GM12878 (cell line): ENCODE results near the gene ATXN1. TPM values are rescaled to one million over a fixed set of nuclear protein-coding genes. Genes with fewer than 3 reads are reported as not detected.

Source experiments
- ATAC-seq: fragments of 200-7000 bp; cut with Tn5 transposase; 3 replicates; pipeline ENCODE4 v1.9.1; 2020; ENCODE audit warnings: mild to moderate bottlenecking, moderate library complexity
- BruUV-seq: library from RNA; stranded (reverse); fragments of 400-500 nt; replicated peaks from 2 replicates; lab custom pipeline; 2021; lab: Mats Ljungman, UMichigan
- CTCF ChIA-PET: fragments of 300-600 bp; sonication (Branson Sonifier 250); formaldehyde crosslinking; extraction: SDS; loops from one replicate; lab custom pipeline; 2021; ENCODE audit warnings: inconsistent platforms; lab: Yijun Ruan, JAX
- POLR2A ChIA-PET: fragments of 350-600 bp; formaldehyde crosslinking; extraction: SDS; loops from one replicate; lab custom pipeline; 2021; ENCODE audit warnings: inconsistent platforms; lab: Charles Lee
- RAD21 ChIA-PET: fragments of 300-600 bp; sonication (Branson Sonifier 250); formaldehyde crosslinking; loops from one replicate; lab custom pipeline; 2023; ENCODE audit warnings: antibody characterized with exemption; ENCODE audit not compliant: unreplicated experiment; lab: Charles Lee
- SMC1A ChIA-PET: fragments of 300-600 bp; sonication (Branson Sonifier 250); formaldehyde crosslinking; loops from one replicate; lab custom pipeline; 2023; ENCODE audit not compliant: unreplicated experiment, uncharacterized antibody; lab: Charles Lee
- DNase-seq: peaks from one replicate; pipeline ENCODE4 v3.0.0-alpha.2; 2011; ENCODE audit warnings: low read depth, low spot score
- FAIRE-seq: peaks from 3 replicates; lab custom pipeline; 2011; peaks lifted over from hg19 to GRCh38; lab: Jason Lieb, UNC
- H2AFZ ChIP-seq: 2 replicates; pipeline ENCODE4 v1.6.0; 2011; ENCODE audit warnings: low read depth, low read length, control low read depth; ENCODE audit not compliant: control insufficient read depth
- H3K27ac ChIP-seq: 2 replicates; pipeline ENCODE4 v1.5.1; 2011; ENCODE audit warnings: control low read depth; ENCODE audit not compliant: control insufficient read depth, insufficient read depth
- H3K27me3 ChIP-seq, 2 experiments: replicated peaks in 1 of 2; 2 replicates each; pipeline versions ENCODE4 v1.6.0 to v1.6.1; 2011; ENCODE audit warnings: low read length in 1 of 2; ENCODE audit not compliant: control insufficient read depth in 2 of 2, insufficient read depth in 2 of 2
- H3K36me3 ChIP-seq, 2 experiments: 2 replicates each; pipeline ENCODE4 v1.5.1; 2011; ENCODE audit warnings: low read length in 1 of 2; ENCODE audit not compliant: control insufficient read depth in 2 of 2, insufficient read depth in 2 of 2
- H3K4me1 ChIP-seq: 2 replicates; pipeline ENCODE4 v1.6.1; 2011; ENCODE audit warnings: mild to moderate bottlenecking, low read length, moderate library complexity, mixed read lengths; ENCODE audit not compliant: control insufficient read depth, insufficient read depth
- H3K4me2 ChIP-seq: 2 replicates; pipeline ENCODE4 v1.6.0; 2011; ENCODE audit warnings: control low read depth; ENCODE audit not compliant: control insufficient read depth, insufficient read depth
- H3K4me3 ChIP-seq: fragments of 200-600 bp; sonication (generic); 2 replicates; pipeline ENCODE4 v1.5.1; 2016
- H3K79me2 ChIP-seq: 2 replicates; pipeline ENCODE4 v1.6.0; 2011; ENCODE audit warnings: low read length; ENCODE audit not compliant: control insufficient read depth, insufficient read depth
- H3K9ac ChIP-seq: 2 replicates; pipeline ENCODE4 v1.8.0; 2011; ENCODE audit warnings: low read length, control low read depth, mixed read lengths; ENCODE audit not compliant: control insufficient read depth, insufficient read depth
- H3K9me3 ChIP-seq: replicated peaks from 3 replicates; pipeline ENCODE4 v1.5.1; 2011; ENCODE audit warnings: mild to moderate bottlenecking, low read length; ENCODE audit not compliant: control insufficient read depth, insufficient read depth
- H4K20me1 ChIP-seq: 2 replicates; pipeline ENCODE4 v1.6.0; 2011; ENCODE audit not compliant: control insufficient read depth, insufficient read depth
- CBX5 ChIP-seq: sonication (generic); IDR thresholded peaks from 2 replicates; pipeline ENCODE4 v1.6.1; 2016; ENCODE audit warnings: low read depth, moderate library complexity, mild to moderate bottlenecking, inconsistent platforms
- CHD1 ChIP-seq: IDR thresholded peaks from 2 replicates; pipeline ENCODE4 v1.6.1; 2012; ENCODE audit warnings: low read depth, low read length, improper control_type of control experiment
- ETV6 ChIP-seq, 2 experiments: fragments of 450-650 bp in 1 of 2; IDR thresholded peaks in 1 of 2; conservative IDR thresholded peaks in 1 of 2; 2 replicates each; pipeline ENCODE4 v1.6.1; 2014; ENCODE audit warnings: antibody characterized with exemption in 1 of 2, borderline replicate concordance in 1 of 2, low read depth in 1 of 2, mild to moderate bottlenecking in 1 of 2, moderate library complexity in 1 of 2
- FOXM1 ChIP-seq: IDR thresholded peaks from 2 replicates; pipeline ENCODE4 v1.6.1; 2012; ENCODE audit warnings: low read depth, mild to moderate bottlenecking, inconsistent platforms, low read length, moderate library complexity
- LARP7 ChIP-seq: fragments of 450-650 bp; IDR thresholded peaks from 2 replicates; pipeline ENCODE4 v1.6.1; 2017; ENCODE audit warnings: mild to moderate bottlenecking
- MEF2A ChIP-seq: IDR thresholded peaks from 2 replicates; pipeline ENCODE4 v1.6.1; 2011; ENCODE audit warnings: low read depth, mild to moderate bottlenecking, low read length, moderate library complexity; ENCODE audit not compliant: insufficient read depth
- MEF2B ChIP-seq: fragments of 450-650 bp; IDR thresholded peaks from 2 replicates; pipeline ENCODE4 v1.6.1; 2018; ENCODE audit warnings: mild to moderate bottlenecking, moderate library complexity; ENCODE audit not compliant: partially characterized antibody, poor library complexity, severe bottlenecking
- MLLT1 ChIP-seq: fragments of 450-650 bp; IDR thresholded peaks from 2 replicates; pipeline ENCODE4 v1.6.1; 2016; ENCODE audit warnings: mild to moderate bottlenecking
- MTA3 ChIP-seq: IDR thresholded peaks from 2 replicates; pipeline ENCODE4 v1.6.1; 2012; ENCODE audit warnings: low read length, inconsistent platforms, borderline replicate concordance
- PBX3 ChIP-seq: IDR thresholded peaks from 2 replicates; pipeline ENCODE4 v1.6.1; 2011; ENCODE audit warnings: mild to moderate bottlenecking, low read depth, low read length, moderate library complexity; ENCODE audit not compliant: insufficient replicate concordance
- RAD21 ChIP-seq: IDR thresholded peaks from 2 replicates; pipeline ENCODE4 v1.6.1; 2011; ENCODE audit warnings: mild to moderate bottlenecking, low read depth, low read length, moderate library complexity; ENCODE audit not compliant: insufficient read depth
- SRF ChIP-seq, 2 experiments: IDR thresholded peaks; 2 replicates each; pipeline ENCODE4 v1.6.1; 2011; ENCODE audit warnings: low read depth in 2 of 2, low read length in 2 of 2, mild to moderate bottlenecking in 1 of 2, moderate library complexity in 1 of 2
- WRNIP1 ChIP-seq: IDR thresholded peaks from 2 replicates; pipeline ENCODE4 v1.6.1; 2011; ENCODE audit warnings: low read depth, low read length, improper control_type of control experiment, borderline replicate concordance
- ZNF217 ChIP-seq: fragments of 450-650 bp; IDR thresholded peaks from 2 replicates; pipeline ENCODE4 v1.6.1; 2017; ENCODE audit warnings: antibody characterized with exemption, mild to moderate bottlenecking
- ZNF384 ChIP-seq: IDR thresholded peaks from 2 replicates; pipeline ENCODE4 v1.6.1; 2012; ENCODE audit warnings: low read depth, mild to moderate bottlenecking, low read length, improper control_type of control experiment, borderline replicate concordance
- in situ Hi-C: fragments of 300-500 bp; cut with MboI; formaldehyde crosslinking; loops from 9 replicates; pipeline ENCODE4 v1.14.3; 2018; ENCODE audit warnings: mixed read lengths
- intact Hi-C: fragments of 100-400 bp; cut with micrococcal nuclease; formaldehyde crosslinking; loops from one replicate; pipeline ENCODE4 v1.14.2; 2022; ENCODE audit not compliant: unreplicated experiment
- polyA plus RNA-seq, 11 experiments: library from polyadenylated mRNA; depleted of rRNA in 4 of 11; unstranded in 6 of 11; stranded (reverse) in 5 of 11; fragments of >200 nt; fragmentation: Nextera tagmentation in 4 of 11; fragmentation: Illumina TruSeq in 1 of 11; extraction: Ambion mirVana in 4 of 11; extraction: Trizol in 1 of 11; gene quantifications; 1 replicate in 1 of 11; 2 replicates in 10 of 11; pipeline versions ENCODE4 v1.2.1 to v1.2.3, GENCODE V29; 2011 to 2016; ENCODE audit warnings: inconsistent platforms in 2 of 11, missing spikeins in 2 of 11, low read depth in 1 of 11
- total RNA-seq, 4 experiments: library from RNA; depleted of rRNA in 3 of 4; stranded (reverse); fragments of >200 nt in 3 of 4; fragmentation: Illumina TruSeq in 1 of 4; extraction: Trizol in 1 of 4; gene quantifications; 2 replicates each; pipeline versions ENCODE4 v1.2.1 to v1.2.3, GENCODE V29; 2013 to 2021
- TF ChIP-seq, protein P1 (sequence below): fragments of 450-650 bp; IDR thresholded peaks from 2 replicates; pipeline ENCODE4 v1.6.1; 2017; ENCODE audit warnings: low read depth, mild to moderate bottlenecking, moderate library complexity
- TF ChIP-seq, protein P2 (sequence below): IDR thresholded peaks from 2 replicates; pipeline ENCODE4 v1.6.1; 2011; ENCODE audit warnings: borderline replicate concordance, low read depth, mild to moderate bottlenecking, moderate library complexity, mixed read lengths, low read length; ENCODE audit not compliant: insufficient read depth; ENCODE audit errors: extremely low read length

The ATXN1 gene
- total and polyA plus RNA-seq, 10 of the 15 experiments (the other 5 are each of a cell fraction or from before 2014, with no cell fraction given): 12.2 to 51.2 (median 20.5) TPM

DNA sequence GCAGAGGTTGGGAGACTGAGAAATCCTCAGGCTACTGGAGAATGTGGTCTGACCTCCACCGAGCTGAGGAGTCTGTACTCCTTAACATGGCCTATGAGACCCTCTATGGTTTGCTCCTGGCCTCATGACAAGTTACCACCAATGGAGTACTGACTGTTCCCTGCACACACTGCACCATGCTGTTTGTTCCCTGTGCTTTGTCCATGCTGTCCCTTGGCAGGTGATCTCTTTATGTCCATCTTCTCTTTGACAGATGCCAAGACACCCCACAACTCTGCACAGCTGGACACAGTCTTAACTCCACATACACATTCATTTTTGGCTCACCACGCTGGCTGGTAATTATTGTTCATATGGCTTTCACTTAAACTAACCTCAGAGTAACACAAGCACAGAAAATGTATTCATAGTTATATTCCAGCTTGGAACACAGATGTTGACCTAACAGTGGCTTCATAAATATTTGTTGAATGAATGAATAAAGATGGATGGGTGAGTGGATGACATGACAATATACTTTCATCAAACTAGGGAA lies 258.0 kb downstream of the ATXN1 start (continued):
- TF ChIP-seq CHD1 (no peak), MTA3 (no peak), MEF2B (no peak), MLLT1 (no peak), ETV6 (conservative IDR thresholded peaks at IDR 0.05 in 1 of 2, IDR thresholded peaks at IDR 0.05 in 1 of 2; ENCODE audit: borderline replicate concordance in 1 of 2, low read depth in 1 of 2) (no peak), ZNF384 (no peak)
- TF ChIP-seq, protein P1, sequence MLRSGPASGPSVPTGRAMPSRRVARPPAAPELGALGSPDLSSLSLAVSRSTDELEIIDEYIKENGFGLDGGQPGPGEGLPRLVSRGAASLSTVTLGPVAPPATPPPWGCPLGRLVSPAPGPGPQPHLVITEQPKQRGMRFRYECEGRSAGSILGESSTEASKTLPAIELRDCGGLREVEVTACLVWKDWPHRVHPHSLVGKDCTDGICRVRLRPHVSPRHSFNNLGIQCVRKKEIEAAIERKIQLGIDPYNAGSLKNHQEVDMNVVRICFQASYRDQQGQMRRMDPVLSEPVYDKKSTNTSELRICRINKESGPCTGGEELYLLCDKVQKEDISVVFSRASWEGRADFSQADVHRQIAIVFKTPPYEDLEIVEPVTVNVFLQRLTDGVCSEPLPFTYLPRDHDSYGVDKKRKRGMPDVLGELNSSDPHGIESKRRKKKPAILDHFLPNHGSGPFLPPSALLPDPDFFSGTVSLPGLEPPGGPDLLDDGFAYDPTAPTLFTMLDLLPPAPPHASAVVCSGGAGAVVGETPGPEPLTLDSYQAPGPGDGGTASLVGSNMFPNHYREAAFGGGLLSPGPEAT: no peak

GRCh38 chr6:16498957-16499356 lies 262.3 kb downstream of the ATXN1 start:
- intact Hi-C loops: loop anchor here (10.0 kb wide), 1 partner anchor 466 kb away; no protein-coding TSS in a partner anchor
- DNase-seq: no peak
- SMC1A ChIA-PET: interaction anchor here (0.9 to 1.4 kb wide), 6 partner anchors 13 to 270 kb away, joined by 3 to 5 read pairs (median 4); no protein-coding TSS in a partner anchor
- Histone ChIP-seq H3K36me3 (no peaks in the 10 kb centered on the region; a peak in 1 of 4 replicates), H3K79me2 (peaks cover 3% of the 10 kb centered on the region), H3K27me3 (no peaks in the 10 kb centered on the region), H3K9me3 (peaks cover 11% of the 10 kb centered on the region), H3K9ac (no peak overlapping the region), H3K4me1 (peaks cover 56% of the 10 kb centered on the region), H4K20me1 (no peaks in the 10 kb centered on the region), H3K4me3 (no peak overlapping the region), H3K27ac (no peak overlapping the region), H2AFZ (no peak overlapping the region), H3K4me2 (no peak overlapping the region)
- POLR2A ChIA-PET: interaction anchor here (1.5 to 8.2 kb wide), 2 partner anchors 7 to 75 kb away, joined by 4 to 97 read pairs; no protein-coding TSS in a partner anchor
- RAD21 ChIA-PET: interaction anchor here (1.1 to 1.6 kb wide), 3 partner anchors 12 to 62 kb away, joined by 3 read pairs; no protein-coding TSS in a partner anchor
- BruUV-seq: no TSS peak
- no peak for ATAC-seq
- CTCF ChIA-PET: interaction anchor here (17.6 kb wide), 1 partner anchor 14 kb away, joined by 203 read pairs; no protein-coding TSS in a partner anchor
- in situ Hi-C loops: no loop called here
- FAIRE-seq: no peak
- TF ChIP-seq RAD21: no peak
- TF ChIP-seq MEF2A: peak; percentile 70; the same call in 1 of the 2 replicates
- TF ChIP-seq ZNF217: no peak
- TF ChIP-seq, protein P2, sequence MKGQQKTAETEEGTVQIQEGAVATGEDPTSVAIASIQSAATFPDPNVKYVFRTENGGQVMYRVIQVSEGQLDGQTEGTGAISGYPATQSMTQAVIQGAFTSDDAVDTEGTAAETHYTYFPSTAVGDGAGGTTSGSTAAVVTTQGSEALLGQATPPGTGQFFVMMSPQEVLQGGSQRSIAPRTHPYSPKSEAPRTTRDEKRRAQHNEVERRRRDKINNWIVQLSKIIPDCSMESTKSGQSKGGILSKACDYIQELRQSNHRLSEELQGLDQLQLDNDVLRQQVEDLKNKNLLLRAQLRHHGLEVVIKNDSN: no peak
- no peak for TF ChIP-seq CBX5
- TF ChIP-seq SRF (IDR thresholded peaks at IDR 0.05; ENCODE audit: low read depth in 2 of 2, low read length in 2 of 2): no peak
- no peak for TF ChIP-seq LARP7
- no peak for TF ChIP-seq FOXM1
- TF ChIP-seq PBX3: no peak
- no peak for TF ChIP-seq WRNIP1
